Ishikawa (cell line): ENCODE data around the gene GNG7.

Source experiments
- CEBPB ChIP-seq: IDR thresholded peaks from 2 replicates; pipeline ENCODE4 v1.6.1; 2012
- EP300 ChIP-seq: IDR thresholded peaks from 2 replicates; pipeline ENCODE4 v1.6.1; 2012; ENCODE audit warnings: borderline replicate concordance
- TCF12 ChIP-seq: IDR thresholded peaks from 2 replicates; pipeline ENCODE4 v1.6.1; 2012; ENCODE audit warnings: low read depth
- TEAD4 ChIP-seq: IDR thresholded peaks from 2 replicates; pipeline ENCODE4 v1.6.1; 2012

- no peak for TF ChIP-seq CEBPB
- no peak for TF ChIP-seq TCF12
- TF ChIP-seq EP300, result no peak
- no peak for TF ChIP-seq TEAD4
These were observed 109.7 kb downstream of the GNG7 start for GRCh38 chr19:2592824-2593223.
